CD14-positive monocyte (primary cell): ENCODE measurements around the gene ARNT2. TPM values are rescaled to one million over a fixed set of nuclear protein-coding genes. Genes with fewer than 3 reads are reported as not detected.

Source experiments
- DNase-seq, 3 donors: peaks; one replicate each; pipeline ENCODE4 v3.0.0-alpha.2; 2011 to 2022
- H2AFZ ChIP-seq: 2 replicates; pipeline ENCODE4 v1.6.0; 2012; ENCODE audit warnings: mild to moderate bottlenecking, low read depth, low read length, inconsistent platforms; ENCODE audit not compliant: insufficient read depth, poor library complexity, severe bottlenecking
- H3K27ac ChIP-seq, 2 donors: 1 replicate in 1 of 2; 2 replicates in 1 of 2; pipeline ENCODE4 v1.5.1; 2012 to 2013; ENCODE audit warnings: low read length in 2 of 2, control low read depth in 1 of 2, inconsistent platforms in 1 of 2, low read depth in 1 of 2, mild to moderate bottlenecking in 1 of 2
- H3K27me3 ChIP-seq, 2 donors: one replicate each; pipeline versions ENCODE4 v1.6.0 to v1.6.1; 2011 to 2013; ENCODE audit warnings: low read length in 2 of 2; ENCODE audit not compliant: control insufficient read depth in 2 of 2, insufficient read depth in 2 of 2
- H3K36me3 ChIP-seq, 2 donors: replicated peaks in 1 of 2; 1 replicate in 1 of 2; 2 replicates in 1 of 2; pipeline versions ENCODE4 v1.5.1 to v1.6.1; 2012 to 2013; ENCODE audit warnings: low read length in 2 of 2, control low read depth in 1 of 2, inconsistent platforms in 1 of 2, mild to moderate bottlenecking in 1 of 2; ENCODE audit not compliant: insufficient read depth in 2 of 2, control insufficient read depth in 1 of 2
- H3K4me1 ChIP-seq, 2 donors: 1 replicate in 1 of 2; 2 replicates in 1 of 2; pipeline versions ENCODE4 v1.5.1 to v1.6.1; 2012 to 2013; ENCODE audit warnings: low read length in 2 of 2, control low read depth in 1 of 2, inconsistent platforms in 1 of 2, mild to moderate bottlenecking in 1 of 2, moderate library complexity in 1 of 2; ENCODE audit not compliant: insufficient read depth in 2 of 2, control insufficient read depth in 1 of 2
- H3K4me2 ChIP-seq: replicated peaks from 2 replicates; pipeline ENCODE3; 2012; ENCODE audit warnings: low read length, moderate library complexity, mild to moderate bottlenecking; ENCODE audit not compliant: poor library complexity, severe bottlenecking; ENCODE audit errors: extremely low read depth
- H3K4me3 ChIP-seq, 3 experiments: fragments of 200-600 bp in 1 of 3; sonication (generic) in 1 of 3; replicated peaks in 1 of 3; 1 replicate in 2 of 3; 2 replicates in 1 of 3; pipeline ENCODE4 v1.5.1; 2011 to 2013; ENCODE audit warnings: low read length in 3 of 3, mild to moderate bottlenecking in 3 of 3, control low read depth in 2 of 3, low read depth in 2 of 3, inconsistent platforms in 1 of 3, moderate library complexity in 1 of 3
- H3K79me2 ChIP-seq: 2 replicates; pipeline ENCODE4 v1.6.0; 2012; ENCODE audit warnings: mild to moderate bottlenecking, control low read depth, inconsistent platforms, low read length, moderate library complexity; ENCODE audit not compliant: insufficient read depth
- H3K9ac ChIP-seq: 2 replicates; pipeline ENCODE4 v1.6.0; 2017; ENCODE audit warnings: low read length, mild to moderate bottlenecking; ENCODE audit not compliant: insufficient read depth, poor library complexity, severe bottlenecking
- H3K9me3 ChIP-seq, 2 donors: replicated peaks in 1 of 2; 1 replicate in 1 of 2; 2 replicates in 1 of 2; pipeline versions ENCODE4 v1.5.1 to v1.6.1; 2012 to 2013; ENCODE audit warnings: low read length in 2 of 2, control low read depth in 1 of 2; ENCODE audit not compliant: control insufficient read depth in 1 of 2, insufficient read depth in 1 of 2
- H4K20me1 ChIP-seq: 2 replicates; pipeline ENCODE4 v1.6.0; 2012; ENCODE audit warnings: mild to moderate bottlenecking, low read length, control low read depth, moderate library complexity; ENCODE audit not compliant: insufficient read depth
- H3K27ac Mint-ChIP-seq, 7 donors: one replicate each; pipeline ENCODE4 v1.8.0; 2020; ENCODE audit warnings: mild to moderate bottlenecking in 7 of 7, mixed read lengths in 7 of 7, moderate library complexity in 6 of 7, inconsistent platforms in 2 of 7
- H3K27me3 Mint-ChIP-seq, 3 donors: one replicate each; pipeline ENCODE4 v1.8.0; 2021 to 2022; ENCODE audit warnings: low read depth in 3 of 3, mild to moderate bottlenecking in 3 of 3, mixed read lengths in 3 of 3, moderate library complexity in 3 of 3, inconsistent platforms in 1 of 3
- H3K36me3 Mint-ChIP-seq, 2 donors: one replicate each; pipeline ENCODE4 v1.8.0; 2020; ENCODE audit warnings: mixed read lengths in 2 of 2, inconsistent platforms in 1 of 2, mild to moderate bottlenecking in 1 of 2
- H3K4me1 Mint-ChIP-seq: one replicate; pipeline ENCODE4 v1.8.0; 2020; ENCODE audit warnings: mild to moderate bottlenecking, mixed read lengths
- H3K4me3 Mint-ChIP-seq, 2 donors: one replicate each; pipeline ENCODE4 v1.8.0; 2020; ENCODE audit warnings: mild to moderate bottlenecking in 2 of 2, mixed read lengths in 2 of 2, moderate library complexity in 1 of 2
- H3K9me3 Mint-ChIP-seq, 7 donors: one replicate each; pipeline ENCODE4 v1.8.0; 2020 to 2022; ENCODE audit warnings: mixed read lengths in 7 of 7, mild to moderate bottlenecking in 6 of 7, moderate library complexity in 6 of 7, inconsistent platforms in 2 of 7
- CTCF ChIP-seq: fragments of 200-600 bp; IDR thresholded peaks from one replicate; pipeline ENCODE4 v1.8.0; 2022; ENCODE audit warnings: antibody characterized with exemption, mild to moderate bottlenecking
- WGBS: methylation state at CpG from one replicate; pipeline ENCODE4 v1.1.5; 2013; ENCODE audit warnings: missing lambda C conversion rate; ENCODE audit not compliant: insufficient coverage; 5-methylcytosine and 5-hydroxymethylcytosine counted together
- intact Hi-C, 2 donors: fragments of 100-400 bp; cut with micrococcal nuclease; formaldehyde crosslinking; loops; one replicate each; pipeline versions ENCODE4 v1.15.0 to v1.15.1; 2023
- polyA plus RNA-seq, 3 donors: library from polyadenylated mRNA; depleted of rRNA in 1 of 3; unstranded in 2 of 3; stranded (reverse) in 1 of 3; fragments of 300-500 nt in 2 of 3; fragments of >200 nt in 1 of 3; fragmentation: Illumina TruSeq in 2 of 3; gene quantifications; 1 replicate in 2 of 3; 2 replicates in 1 of 3; pipeline ENCODE4 v1.2.3, GENCODE V29; 2012 to 2021

ARNT2 gene
- polyA plus RNA-seq, 3 donors: not detected

- Mint-ChIP-seq H3K9me3 (peaks cover 0 to 5% (median 0%) of the 10 kb centered on the region in 7 donors), H3K27ac (no peak overlapping the region), H3K27me3 (peaks cover 1 to 5% (median 2%) of the 10 kb centered on the region in 3 donors), H3K4me1 (no peaks in the 10 kb centered on the region), H3K4me3 (no peak overlapping the region), H3K36me3 (no peaks in the 10 kb centered on the region)
- Histone ChIP-seq H3K27ac (no peak overlapping the region), H3K4me3 (no peak overlapping the region), H3K4me1 (no peaks in the 10 kb centered on the region), H4K20me1 (no peaks in the 10 kb centered on the region), H3K9ac (no peak overlapping the region), H3K4me2 (no peak overlapping the region), H3K9me3 (no peaks in the 10 kb centered on the region), H3K36me3 (no peaks in the 10 kb centered on the region), H2AFZ (no peak overlapping the region), H3K79me2 (no peaks in the 10 kb centered on the region), H3K27me3 (no peaks in the 10 kb centered on the region)
- no peak for DNase-seq
- TF ChIP-seq CTCF: no peak
- no CpG with 5 or more reads among the region's 1 CpG for WGBS
- intact Hi-C loops: no loop called here
Observed at GRCh38 chr15:80595396-80595795, 191.2 kb downstream of the ARNT2 start.

GRCh38 chr15:80596521-80596976 lies 192.4 kb downstream of the ARNT2 start:
- intact Hi-C loops: no loop called here
- H3K4me3 ChIP-seq: no peak overlapping the region
- WGBS: 98% methylated on average over 4 of the region's 7 CpGs

More at GRCh38 chr15:80596521-80596976, 192.4 kb downstream of the ARNT2 start:
- no peaks in the 10 kb centered on the region for H3K4me1 ChIP-seq
- H3K36me3 ChIP-seq: no peaks in the 10 kb centered on the region
- H3K4me2 ChIP-seq: no peak overlapping the region
- H3K36me3 Mint-ChIP-seq: no peaks in the 10 kb centered on the region
- peaks cover 1 to 9% (median 4%) of the 10 kb centered on the region in 3 donors for H3K27me3 Mint-ChIP-seq
- no peak for DNase-seq
- H4K20me1 ChIP-seq: no peaks in the 10 kb centered on the region
- H3K9ac ChIP-seq: no peak overlapping the region
- H3K9me3 Mint-ChIP-seq: peaks cover 0 to 5% (median 0%) of the 10 kb centered on the region in 7 donors
- H3K9me3 ChIP-seq: no peaks in the 10 kb centered on the region
- H3K4me3 Mint-ChIP-seq: no peak overlapping the region
- H3K27me3 ChIP-seq: no peaks in the 10 kb centered on the region
- TF ChIP-seq CTCF: no peak
- H3K27ac ChIP-seq: no peak overlapping the region
- no peak overlapping the region for H3K27ac Mint-ChIP-seq
- no peak overlapping the region for H2AFZ ChIP-seq
- no peaks in the 10 kb centered on the region for H3K4me1 Mint-ChIP-seq
- no peaks in the 10 kb centered on the region for H3K79me2 ChIP-seq
